ENCODE data around the gene CST3.
A peak's percentile ranks its signal among the peaks of the same experiment; 100 is the strongest.
"Not testable (repeated sequence)": the region's sequence is repeated elsewhere in the genome, so short reads cannot be mapped to it uniquely, and the experiment has no call there.

The CST3 gene

GRCh38 chr20:23663180-23663579, 25.4 kb upstream of the CST3 start:
- no peak for DNase-seq (ENCODE audit: low read depth)
- in situ Hi-C loops (cut with HindIII; ENCODE audit: low sequenced_read_pairs), result no loop called here
- H3K4me3 ChIP-seq (ENCODE audit: low read depth, low read length), result no peak overlapping the region
- TF ChIP-seq CTCF (IDR thresholded peaks at IDR 0.05; ENCODE audit: low read depth, low read length, missing control alignments), result no peak

- H3K4me3 ChIP-seq (ENCODE audit: low read depth, low read length), result no peak overlapping the region
- in situ Hi-C loops (cut with HindIII; ENCODE audit: low sequenced_read_pairs), result no loop called here
- TF ChIP-seq CTCF (IDR thresholded peaks at IDR 0.05; ENCODE audit: low read depth, low read length, missing control alignments), result no peak
- DNase-seq (ENCODE audit: low read depth), result no peak
Observed at GRCh38 chr20:23662276-23662870, 24.6 kb upstream of the CST3 start.

- in situ Hi-C loops (cut with HindIII; ENCODE audit: low sequenced_read_pairs), result no loop called here
- H3K4me3 ChIP-seq (ENCODE audit: low read depth, low read length), result no peak overlapping the region
- no peak for TF ChIP-seq CTCF (IDR thresholded peaks at IDR 0.05; ENCODE audit: low read depth, low read length, missing control alignments)
- no peak for DNase-seq (ENCODE audit: low read depth)
Observed at GRCh38 chr20:23661002-23661429, 23.3 kb upstream of the CST3 start.

GRCh38 chr20:23659989-23660837, 22.5 kb upstream of the CST3 start:
- no peak for TF ChIP-seq CTCF (IDR thresholded peaks at IDR 0.05; ENCODE audit: low read depth, low read length, missing control alignments)
- in situ Hi-C loops (cut with HindIII; ENCODE audit: low sequenced_read_pairs), result no loop called here
- H3K4me3 ChIP-seq (ENCODE audit: low read depth, low read length), result no peak overlapping the region
- peak; percentile 19 for DNase-seq (ENCODE audit: low read depth)

GRCh38 chr20:23659610-23659988, 21.8 kb upstream of the CST3 start:
- H3K4me3 ChIP-seq (ENCODE audit: low read depth, low read length); DNase-seq (ENCODE audit: low read depth); in situ Hi-C loops (cut with HindIII; ENCODE audit: low sequenced_read_pairs): not testable (repeated sequence)

GRCh38 chr20:23658989-23659609, 21.3 kb upstream of the CST3 start:
- in situ Hi-C loops (cut with HindIII; ENCODE audit: low sequenced_read_pairs), result no loop called here

More at GRCh38 chr20:23658989-23659609, 21.3 kb upstream of the CST3 start:
- no peak for DNase-seq (ENCODE audit: low read depth)
- H3K4me3 ChIP-seq (ENCODE audit: low read depth, low read length), result no peak overlapping the region
- TF ChIP-seq CTCF (IDR thresholded peaks at IDR 0.05; ENCODE audit: low read depth, low read length, missing control alignments), result no peak
